WTC11 (cell line): ENCODE measurements around the gene TAPBPL. TPM values are rescaled to one million over a fixed set of nuclear protein-coding genes. Genes with fewer than 3 reads are reported as not detected.

Experiments
- ATAC-seq: fragments of 200-7000 bp; cut with Tn5 transposase; 2 replicates; pipeline ENCODE4 v1.10.0; 2021; ENCODE audit warnings: mild to moderate bottlenecking, moderate library complexity
- CTCF ChIA-PET: fragments of 300-600 bp; sonication (Branson Sonifier 250); formaldehyde crosslinking; loops from one replicate; lab custom pipeline; 2021; ENCODE audit warnings: antibody characterized with exemption; lab: Charles Lee
- POLR2A ChIA-PET: fragments of 350-600 bp; sonication (Branson Sonifier 250); formaldehyde crosslinking; loops from one replicate; lab custom pipeline; 2021; ENCODE audit warnings: antibody characterized with exemption; lab: Charles Lee
- DNase-seq: peaks from one replicate; pipeline ENCODE4 v3.0.0; 2021; ENCODE audit warnings: low spot score
- H3K27ac Mint-ChIP-seq: 2 replicates; pipeline ENCODE4 v1.8.0; 2021; ENCODE audit warnings: mixed read lengths
- H3K27me3 Mint-ChIP-seq: 2 replicates; pipeline ENCODE4 v1.8.0; 2021; ENCODE audit warnings: low read depth, mild to moderate bottlenecking, moderate library complexity, mixed read lengths
- H3K36me3 Mint-ChIP-seq: 2 replicates; pipeline ENCODE4 v1.8.0; 2021; ENCODE audit warnings: mixed read lengths
- H3K4me1 Mint-ChIP-seq: 2 replicates; pipeline ENCODE4 v1.8.0; 2022; ENCODE audit warnings: mixed read lengths
- H3K4me3 Mint-ChIP-seq: 2 replicates; pipeline ENCODE4 v1.8.0; 2021; ENCODE audit warnings: mild to moderate bottlenecking, moderate library complexity, mixed read lengths
- H3K9me3 Mint-ChIP-seq: 2 replicates; pipeline ENCODE4 v1.8.0; 2021; ENCODE audit warnings: mixed read lengths
- GTF2I ChIP-seq: fragments of 250-450 bp; sonication (Bioruptor Pico); conservative IDR thresholded peaks from 2 replicates; pipeline ENCODE4 v1.4.0; 2021; ENCODE audit warnings: mild to moderate bottlenecking
- JUN ChIP-seq: sonication (generic); formaldehyde crosslinking; IDR thresholded peaks from 2 replicates; pipeline ENCODE4 v1.8.0; 2023; ENCODE audit warnings: mild to moderate bottlenecking, missing genetic modification reagents
- SOX15 ChIP-seq: fragments of 250-450 bp; sonication (Bioruptor Pico); IDR thresholded peaks from 2 replicates; pipeline ENCODE4 v1.9.0; 2021; ENCODE audit warnings: mild to moderate bottlenecking
- ZNF121 ChIP-seq: sonication (generic); formaldehyde crosslinking; IDR thresholded peaks from 2 replicates; pipeline ENCODE4 v1.8.0; 2023; ENCODE audit warnings: missing genetic modification reagents
- ZNF219 ChIP-seq: sonication (generic); formaldehyde crosslinking; IDR thresholded peaks from 2 replicates; pipeline ENCODE4 v1.8.0; 2023; ENCODE audit warnings: missing genetic modification reagents, mild to moderate bottlenecking, borderline replicate concordance
- ZNF232 ChIP-seq: sonication (generic); formaldehyde crosslinking; IDR thresholded peaks from 2 replicates; pipeline ENCODE4 v1.8.0; 2022; ENCODE audit warnings: mild to moderate bottlenecking, missing genetic modification reagents
- total RNA-seq: library from RNA; stranded (reverse); gene quantifications from 3 replicates; pipeline ENCODE4 v1.2.3, GENCODE V29; 2021

The TAPBPL gene
- total RNA-seq, 1 experiment from 2014 or later = 1.3 TPM

DNA sequence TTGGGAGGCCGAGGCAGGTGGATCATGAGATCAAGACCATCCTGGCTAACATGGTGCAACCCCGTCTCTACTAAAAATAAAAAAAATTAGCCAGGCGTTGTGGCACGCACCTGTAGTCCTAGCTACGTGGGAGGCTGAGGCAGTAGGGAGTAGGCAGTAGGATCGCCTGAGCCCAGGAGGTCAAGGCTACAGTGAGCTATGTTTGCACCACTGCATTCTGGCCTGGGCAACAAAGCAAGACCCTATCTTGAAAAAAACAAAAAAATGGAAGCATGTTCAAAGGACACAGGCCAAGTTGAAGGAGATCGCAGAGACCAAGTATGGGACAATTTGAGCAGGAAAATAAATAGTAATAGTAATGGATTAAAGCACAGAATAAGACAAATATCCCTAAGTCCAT is 56.2 kb downstream of the TAPBPL start:
- Mint-ChIP-seq H3K27ac (peak overlapping the region; percentile 92), H3K4me1 (peaks cover 11% of the 10 kb centered on the region), H3K36me3 (peaks cover 55% of the 10 kb centered on the region)
- POLR2A ChIA-PET = no interaction called here
- DNase-seq = no peak
- TF ChIP-seq SOX15 (CRISPR knock-in tag) (no peak), ZNF232 (CRISPR knock-in tag) (no peak), ZNF121 (peak; percentile 90), GTF2I (CRISPR knock-in tag) (no peak), JUN (no peak), ZNF219 (CRISPR knock-in tag) (no peak)
- TF ChIP-seq, all 79 proteins: peak for 1
- Mint-ChIP-seq H3K4me3 (no peak overlapping the region), H3K9me3 (no peaks in the 10 kb centered on the region), H3K27me3 (no peaks in the 10 kb centered on the region)
- CTCF ChIA-PET = interaction anchor here (0.6 to 1.2 kb wide), 4 partner anchors 26 to 185 kb away, joined by 3 to 4 read pairs (median 4); partner anchors contain the start of gene GAPDH
- no peak for ATAC-seq

Other genes starting within 250 kb of the TAPBPL start
- 36.8 to 46.4 TPM (median 38.4 TPM) in 3 replicates for gene PLEKHG6, start 141.4 kb upstream of the TAPBPL start, total RNA-seq
- 32.3 to 44.1 TPM (median 32.4 TPM) in 3 replicates for gene TNFRSF1A, start 110.0 kb upstream of the TAPBPL start, total RNA-seq
- gene SCNN1A, start 76.5 kb upstream of the TAPBPL start, total RNA-seq = 97.6 to 108 TPM (median 100 TPM) in 3 replicates
- gene LTBR, start 67.9 kb upstream of the TAPBPL start, total RNA-seq = 4.0 to 6.1 TPM (median 4.5 TPM) in 3 replicates
- 0.23 to 0.34 TPM (median 0.28 TPM) in 3 replicates for gene CD27, start 7.1 kb upstream of the TAPBPL start, total RNA-seq
- gene VAMP1, start 18.6 kb downstream of the TAPBPL start, total RNA-seq = 12.8 to 14.3 TPM (median 13.8 TPM) in 3 replicates
- 285 to 290 TPM (median 288 TPM) in 3 replicates for gene MRPL51, start 41.2 kb downstream of the TAPBPL start, total RNA-seq
- 131 to 141 TPM (median 133 TPM) in 3 replicates for gene NCAPD2, start 42.1 kb downstream of the TAPBPL start, total RNA-seq
- gene GAPDH, start 82.5 kb downstream of the TAPBPL start, total RNA-seq = 4,276 to 4,694 TPM (median 4,682 TPM) in 3 replicates
- gene IFFO1, start 104.0 kb downstream of the TAPBPL start, total RNA-seq = 14.1 to 15.4 TPM (median 14.5 TPM) in 3 replicates
- gene NOP2, start 116.2 kb downstream of the TAPBPL start, total RNA-seq = 68.4 to 79.4 TPM (median 72.4 TPM) in 3 replicates
- 333 to 354 TPM (median 334 TPM) in 3 replicates for gene CHD4, start 155.3 kb downstream of the TAPBPL start, total RNA-seq
- 0.20 to 0.57 TPM (median 0.48 TPM) in 3 replicates for gene LPAR5, start 183.9 kb downstream of the TAPBPL start, total RNA-seq
- 2.1 to 4.2 TPM (median 3.2 TPM) in 3 replicates for gene ACRBP, start 195.4 kb downstream of the TAPBPL start, total RNA-seq
- 23.0 to 27.4 TPM (median 26.7 TPM) in 3 replicates for gene ING4, start 211.1 kb downstream of the TAPBPL start, total RNA-seq
- gene ZNF384, start 237.3 kb downstream of the TAPBPL start, total RNA-seq = 63.8 to 64.7 TPM (median 64.4 TPM) in 3 replicates
- gene PIANP, start 248.8 kb downstream of the TAPBPL start, total RNA-seq = 7.7 to 9.9 TPM (median 8.2 TPM) in 3 replicates